Loucy (cell line): Measurements from ENCODE around the gene RUNX1.

Experiments used
- H2AFZ ChIP-seq: fragments of 200-600 bp; sonication (generic); 2 replicates; pipeline ENCODE4 v1.6.0; 2016; ENCODE audit warnings: antibody characterized with exemption, mild to moderate bottlenecking, low read length, moderate library complexity
- H3F3A ChIP-seq: fragments of 200-600 bp; 2 replicates; pipeline ENCODE4 v1.6.0; 2016; ENCODE audit warnings: antibody characterized with exemption, low read depth, mild to moderate bottlenecking
- H3K27me3 ChIP-seq: fragments of 200-600 bp; sonication (generic); 2 replicates; pipeline ENCODE4 v1.6.1; 2014; ENCODE audit warnings: low read length, mild to moderate bottlenecking; ENCODE audit not compliant: insufficient read depth, poor library complexity, severe bottlenecking
- H3K36me3 ChIP-seq: fragments of 200-600 bp; sonication (generic); 2 replicates; pipeline ENCODE4 v1.6.1; 2016; ENCODE audit warnings: low read length; ENCODE audit not compliant: insufficient read depth
- H3K4me1 ChIP-seq: fragments of 200-600 bp; sonication (generic); 2 replicates; pipeline ENCODE4 v1.5.1; 2014; ENCODE audit warnings: low read length, mild to moderate bottlenecking; ENCODE audit not compliant: insufficient read depth, poor library complexity, severe bottlenecking
- H3K4me2 ChIP-seq: fragments of 200-600 bp; sonication (generic); 2 replicates; pipeline ENCODE4 v1.6.0; 2014; ENCODE audit warnings: antibody characterized with exemption, low read length, low read depth, mild to moderate bottlenecking; ENCODE audit not compliant: poor library complexity, severe bottlenecking
- H3K4me3 ChIP-seq: fragments of 200-600 bp; sonication (generic); 2 replicates; pipeline ENCODE4 v1.5.1; 2014; ENCODE audit warnings: low read length, mild to moderate bottlenecking, mixed read lengths; ENCODE audit not compliant: poor library complexity, severe bottlenecking
- H3K79me2 ChIP-seq: fragments of 200-600 bp; sonication (generic); 2 replicates; pipeline ENCODE4 v1.6.1; 2014; ENCODE audit warnings: low read length; ENCODE audit not compliant: insufficient read depth
- H3K9ac ChIP-seq: fragments of 200-600 bp; sonication (generic); 2 replicates; pipeline ENCODE4 v1.6.0; 2014; ENCODE audit warnings: mild to moderate bottlenecking, low read depth, low read length, moderate library complexity; ENCODE audit not compliant: poor library complexity, severe bottlenecking
- H3K9me2 ChIP-seq: fragments of 200-600 bp; sonication (generic); replicated peaks from 2 replicates; pipeline ENCODE4 v1.6.1; 2016; ENCODE audit warnings: low read depth, low read length, mixed read lengths
- H3K9me3 ChIP-seq: fragments of 200-600 bp; sonication (generic); 2 replicates; pipeline ENCODE4 v1.6.1; 2014; ENCODE audit warnings: mild to moderate bottlenecking, antibody characterized with exemption, low read length, low read depth; ENCODE audit not compliant: insufficient read depth
- H4K20me1 ChIP-seq: fragments of 200-600 bp; sonication (generic); 2 replicates; pipeline ENCODE4 v1.6.0; 2014; ENCODE audit warnings: antibody characterized with exemption, low read length, mild to moderate bottlenecking; ENCODE audit not compliant: insufficient read depth, poor library complexity, severe bottlenecking
- CTCF ChIP-seq: fragments of 200-600 bp; sonication (generic); conservative IDR thresholded peaks from 2 replicates; pipeline ENCODE4 v1.5.1; 2014; ENCODE audit warnings: mild to moderate bottlenecking, antibody characterized with exemption, low read length
- EZH2phosphoT487 ChIP-seq: fragments of 200-600 bp; IDR thresholded peaks from 2 replicates; pipeline ENCODE4 v1.6.1; 2018; ENCODE audit warnings: antibody characterized with exemption, mild to moderate bottlenecking, moderate library complexity, borderline replicate concordance

Gene RUNX1

GRCh38 chr21:35004314-35004713 is 44.8 kb downstream of the RUNX1 start:
- H3K36me3 ChIP-seq, result peaks cover 47% of the 10 kb centered on the region; the same call in 1 of the 2 replicates

DNA sequence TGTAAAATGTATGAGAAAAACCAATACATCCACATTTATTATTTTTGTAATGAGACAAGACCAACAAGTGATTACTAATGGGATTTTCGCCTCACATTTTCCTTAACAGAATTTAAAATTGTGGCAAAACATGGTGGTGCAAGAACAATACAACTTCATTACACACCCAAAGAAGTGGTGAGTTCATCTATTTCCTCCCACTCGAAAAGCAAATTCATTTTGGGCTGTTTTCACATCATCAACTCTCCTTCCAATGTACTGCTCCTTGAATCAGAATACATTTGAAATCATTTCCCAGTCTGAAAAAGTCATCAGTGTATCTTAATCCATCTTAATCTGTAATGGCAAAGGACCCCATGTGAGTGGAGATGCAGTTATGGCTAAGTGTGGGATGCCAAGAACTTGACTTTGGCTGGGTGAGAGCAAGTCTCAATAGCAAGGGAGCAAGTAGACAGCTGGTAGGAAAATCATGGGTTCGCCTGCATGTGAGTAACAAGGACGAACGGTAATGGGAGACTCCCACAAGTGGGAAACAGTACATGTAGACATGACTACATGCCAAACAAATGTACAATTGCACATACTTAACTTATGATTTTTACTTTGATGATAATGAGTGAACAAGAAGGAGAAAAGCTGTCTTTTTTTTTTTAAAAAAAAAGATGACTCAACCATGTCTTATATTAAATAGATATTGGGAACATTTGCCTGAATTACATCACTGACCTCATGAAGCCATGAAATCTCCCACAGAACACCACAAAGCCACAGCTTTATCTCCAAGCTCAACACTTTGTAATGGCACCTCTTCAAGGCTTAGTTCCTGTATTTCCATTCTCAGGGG is 46.0 kb downstream of the RUNX1 start:
- H3K4me2 ChIP-seq, result peak overlapping the region; percentile 45
- peaks cover 80% of the 10 kb centered on the region for H3K4me1 ChIP-seq
- H3K9ac ChIP-seq, result no peak overlapping the region
- H3K9me2 ChIP-seq, result no peaks in the 10 kb centered on the region
- H3K36me3 ChIP-seq, result peaks cover 42% of the 10 kb centered on the region; the same call in 1 of the 2 replicates
- H4K20me1 ChIP-seq, result peaks cover 81% of the 10 kb centered on the region
- no peaks in the 10 kb centered on the region for H3K27me3 ChIP-seq
- no peak overlapping the region for H3K4me3 ChIP-seq
- TF ChIP-seq CTCF (no peak), EZH2phosphoT487 (no peak)
- peaks cover 15% of the 10 kb centered on the region for H3F3A ChIP-seq
- H3K79me2 ChIP-seq, result peaks cover 99% of the 10 kb centered on the region
- no peak overlapping the region for H2AFZ ChIP-seq
- H3K9me3 ChIP-seq, result no peaks in the 10 kb centered on the region

More at GRCh38 chr21:35004314-35004713, 44.8 kb downstream of the RUNX1 start:
- Histone ChIP-seq H3K4me2 (peak overlapping the region; percentile 45), H3K9me3 (no peaks in the 10 kb centered on the region), H3K27me3 (no peaks in the 10 kb centered on the region), H3K79me2 (peaks cover 99% of the 10 kb centered on the region), H2AFZ (no peak overlapping the region), H3K4me1 (peaks cover 82% of the 10 kb centered on the region), H3K9ac (no peak overlapping the region), H3F3A (peaks cover 15% of the 10 kb centered on the region), H4K20me1 (peaks cover 72% of the 10 kb centered on the region), H3K9me2 (no peaks in the 10 kb centered on the region), H3K4me3 (peak overlapping the region; percentile 2)
- no peak for TF ChIP-seq EZH2phosphoT487
- no peak for TF ChIP-seq CTCF

GRCh38 chr21:34999397-34999941 is 49.6 kb downstream of the RUNX1 start:
- H4K20me1 ChIP-seq, result peaks cover 92% of the 10 kb centered on the region
- no peak overlapping the region for H2AFZ ChIP-seq
- no peaks in the 10 kb centered on the region for H3K9me2 ChIP-seq
- H3K4me2 ChIP-seq, result peak overlapping the region; percentile 1
- H3F3A ChIP-seq, result no peaks in the 10 kb centered on the region
- no peak overlapping the region for H3K4me3 ChIP-seq
- no peak overlapping the region for H3K9ac ChIP-seq
- no peaks in the 10 kb centered on the region for H3K27me3 ChIP-seq
- peaks cover 50% of the 10 kb centered on the region; the same call in 1 of the 2 replicates for H3K36me3 ChIP-seq
- H3K79me2 ChIP-seq, result peaks cover 99% of the 10 kb centered on the region
- no peak for TF ChIP-seq EZH2phosphoT487
- no peaks in the 10 kb centered on the region for H3K9me3 ChIP-seq
- H3K4me1 ChIP-seq, result peaks cover 76% of the 10 kb centered on the region
